HG03442 (cell line): ENCODE results near the gene RIOX2.

Source experiments
- ATAC-seq: cut with Tn5 transposase; IDR thresholded peaks from one replicate; pipeline ENCODE4 v1.9.1; 2021; ENCODE audit warnings: mild to moderate bottlenecking, moderate library complexity; ENCODE audit not compliant: unreplicated experiment

Gene RIOX2

DNA sequence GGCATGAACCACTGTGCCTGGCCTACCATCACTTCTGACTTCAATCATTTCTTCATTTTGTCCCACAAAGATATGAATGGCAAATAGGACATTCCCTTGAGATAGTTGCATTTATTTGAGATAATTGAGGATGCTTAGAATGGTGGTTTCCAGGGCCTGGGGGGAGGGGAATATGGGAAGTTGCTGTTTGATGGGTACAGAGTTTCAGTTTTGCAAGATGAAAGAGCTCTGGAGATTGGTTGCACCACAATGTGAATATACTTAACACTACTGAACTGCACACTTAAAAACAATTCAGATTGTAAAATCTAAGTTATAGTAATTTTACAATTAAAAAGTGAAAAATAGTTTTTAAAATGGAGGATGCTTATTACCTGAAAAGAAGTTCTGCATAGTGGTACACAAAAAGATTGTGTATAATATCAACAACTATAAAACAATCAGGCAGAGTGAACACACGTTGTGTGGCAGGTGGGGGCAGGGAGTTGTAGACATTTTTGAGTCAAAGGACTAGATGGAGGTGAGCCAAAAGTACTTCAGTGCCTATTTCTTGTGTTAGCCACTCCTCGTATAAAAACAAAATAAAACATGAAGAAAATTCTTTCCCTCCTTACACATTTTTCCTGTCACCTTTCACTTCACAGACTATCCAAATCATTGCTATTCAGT lies 18.5 kb upstream of the RIOX2 start:
- ATAC-seq, result no peak

DNA sequence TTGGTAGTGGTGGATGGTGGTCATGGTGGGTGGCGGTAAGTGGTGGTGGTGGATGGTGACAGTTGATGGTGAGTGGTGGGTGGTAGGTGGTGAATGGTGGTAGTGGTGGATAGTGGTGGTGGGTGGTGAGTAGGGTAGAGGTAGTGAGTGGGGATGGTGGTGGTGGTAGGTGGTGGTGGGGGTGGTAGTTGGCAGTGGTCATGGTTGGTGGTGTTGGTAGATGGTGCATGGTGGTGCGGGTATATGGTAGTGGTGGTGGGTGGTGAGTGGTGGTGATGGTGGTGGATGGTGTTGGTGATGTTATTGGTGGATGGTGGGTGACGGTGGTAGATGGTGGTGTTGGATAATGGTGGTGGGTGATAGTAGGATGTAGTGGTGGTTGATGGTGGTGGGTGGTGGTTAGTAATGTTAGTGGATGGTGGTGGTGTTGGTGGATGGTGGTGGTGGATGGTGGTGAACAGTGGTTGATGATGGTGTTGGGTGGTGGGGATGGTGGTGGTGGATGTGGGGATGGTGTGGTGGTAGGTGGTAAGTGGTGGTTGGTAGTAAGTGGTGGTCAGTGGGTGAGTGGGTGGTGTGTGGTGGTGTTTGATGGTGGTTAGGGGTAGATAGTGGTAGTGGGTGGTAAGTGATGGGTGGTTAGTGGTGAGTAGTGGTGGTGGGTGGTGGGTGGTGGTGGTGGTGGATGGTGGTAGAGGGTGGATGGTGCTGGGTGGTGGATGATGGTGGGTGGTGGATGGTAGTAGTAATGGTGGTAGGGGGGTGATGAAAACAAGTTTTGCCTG lies 16.7 kb upstream of the RIOX2 start:
- no peak for ATAC-seq

DNA sequence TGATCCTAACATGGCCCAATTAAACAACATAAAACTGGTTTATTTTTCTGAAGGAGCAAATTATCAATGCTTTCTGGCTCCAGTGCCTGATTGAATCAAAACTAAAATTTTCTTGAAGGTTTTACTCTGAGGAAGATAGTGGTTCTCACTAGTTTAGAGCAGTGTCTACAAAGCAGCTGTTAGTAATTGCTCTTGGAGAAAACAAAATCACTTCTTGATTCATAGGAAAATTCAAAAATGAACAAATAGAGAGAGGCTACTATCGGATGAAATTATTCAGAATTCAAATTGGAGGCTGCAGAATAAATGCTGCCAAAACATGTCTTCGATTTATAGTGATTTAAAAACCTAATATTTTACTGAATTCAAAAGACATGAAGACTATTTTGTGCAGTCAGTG lies 15.1 kb upstream of the RIOX2 start:
- no peak for ATAC-seq

DNA sequence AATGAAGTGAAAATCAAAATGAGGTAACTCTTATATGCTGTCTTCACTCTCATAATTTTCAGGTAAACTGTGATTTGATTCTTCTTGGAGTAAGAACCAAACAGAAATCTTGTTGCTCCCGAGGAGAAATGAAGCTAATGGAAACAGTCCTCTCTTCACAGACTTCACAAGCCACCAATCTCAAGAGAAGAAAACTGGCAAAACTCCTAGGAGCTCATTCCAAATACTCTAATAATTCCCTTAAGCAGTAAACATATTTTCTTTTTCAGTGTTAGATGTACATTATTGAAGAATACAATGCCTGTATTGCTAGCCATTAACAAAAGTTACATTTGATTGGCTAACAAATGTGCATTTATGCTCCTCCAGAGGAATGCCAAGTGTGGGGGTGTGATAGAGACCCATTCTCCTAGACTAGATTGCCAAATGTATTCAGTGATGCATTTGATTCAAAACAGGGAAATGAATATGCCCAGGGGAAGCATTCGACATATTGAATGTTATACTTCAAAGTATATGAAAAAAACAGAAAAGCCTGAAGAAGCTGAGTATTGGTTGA lies 11.8 kb upstream of the RIOX2 start:
- no peak for ATAC-seq

DNA sequence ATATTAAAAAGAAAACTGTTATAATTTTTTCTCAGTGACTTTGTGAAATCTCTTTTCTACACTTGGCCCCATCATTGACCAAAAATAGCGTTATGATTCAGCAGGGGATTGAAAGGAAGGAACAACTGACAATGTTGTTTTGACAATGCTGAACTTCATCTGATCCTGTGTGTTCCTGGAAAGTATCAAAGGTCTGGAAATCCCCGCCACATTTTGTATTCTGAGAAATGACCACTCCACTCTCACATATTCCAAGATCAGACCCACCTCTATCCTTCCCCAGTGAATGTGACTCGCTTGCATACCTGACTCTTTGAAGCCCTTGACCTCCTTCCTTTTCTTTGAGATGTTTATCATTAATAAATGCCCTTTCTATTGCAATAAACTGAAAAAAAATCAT lies 9.7 kb upstream of the RIOX2 start:
- ATAC-seq, result no peak

DNA sequence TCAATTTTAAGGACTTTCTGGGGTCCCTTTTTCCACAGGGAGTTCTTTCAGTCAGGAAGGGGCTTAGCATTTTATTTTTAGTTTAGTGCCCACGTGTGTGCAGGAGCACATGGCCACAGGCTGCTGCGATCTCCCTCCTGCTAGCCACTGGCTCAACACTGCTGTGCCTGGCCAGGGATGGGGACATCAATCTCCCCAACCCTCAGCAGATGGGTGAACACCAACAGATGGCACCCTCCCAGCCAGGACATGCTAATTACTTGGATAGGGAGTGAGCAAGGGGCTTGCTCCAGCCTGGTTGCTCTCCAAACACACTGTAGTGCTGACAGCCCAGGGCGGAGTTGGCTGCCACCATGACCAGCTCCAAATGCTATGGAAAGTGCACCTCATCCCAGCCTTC lies 7.4 kb upstream of the RIOX2 start:
- ATAC-seq, result no peak

DNA sequence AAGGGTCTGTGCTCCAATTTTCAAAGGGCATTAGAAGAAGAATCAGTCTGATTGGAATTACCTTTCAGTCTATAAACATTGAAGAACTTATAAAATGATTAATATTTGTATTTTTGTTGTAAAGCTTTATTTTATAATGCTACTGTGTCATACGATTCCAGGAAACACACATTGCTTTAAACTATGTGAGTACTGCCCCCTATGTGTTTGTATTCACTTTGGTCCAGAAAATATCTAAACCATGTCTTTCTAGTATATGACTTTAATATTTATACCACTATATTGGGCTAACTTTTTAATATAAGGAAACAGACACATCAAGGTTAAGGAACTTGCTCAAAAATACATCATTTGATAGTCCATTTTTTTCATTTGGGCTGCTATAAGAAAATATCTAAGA lies 3.2 kb upstream of the RIOX2 start:
- ATAC-seq, result no peak

DNA sequence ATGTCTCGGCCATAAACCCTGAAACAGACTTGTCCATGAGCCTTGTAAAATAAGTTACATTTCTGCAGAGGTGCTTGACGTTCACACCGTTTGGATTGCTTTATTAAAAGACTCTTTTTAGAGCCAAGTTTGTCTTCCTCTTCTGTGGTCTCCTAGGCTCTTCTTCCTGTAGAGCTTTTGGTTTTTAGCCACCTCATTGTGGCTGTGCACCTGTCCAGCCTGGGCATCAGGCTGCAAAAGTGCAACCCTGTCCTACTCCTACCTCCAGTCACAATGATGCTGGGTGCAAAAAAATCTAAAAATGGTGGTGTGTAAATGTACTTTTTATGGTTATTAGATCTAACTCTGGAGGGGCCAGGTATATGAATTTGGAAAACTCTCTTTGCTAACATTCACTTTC lies 2.8 kb upstream of the RIOX2 start:
- ATAC-seq, result no peak

DNA sequence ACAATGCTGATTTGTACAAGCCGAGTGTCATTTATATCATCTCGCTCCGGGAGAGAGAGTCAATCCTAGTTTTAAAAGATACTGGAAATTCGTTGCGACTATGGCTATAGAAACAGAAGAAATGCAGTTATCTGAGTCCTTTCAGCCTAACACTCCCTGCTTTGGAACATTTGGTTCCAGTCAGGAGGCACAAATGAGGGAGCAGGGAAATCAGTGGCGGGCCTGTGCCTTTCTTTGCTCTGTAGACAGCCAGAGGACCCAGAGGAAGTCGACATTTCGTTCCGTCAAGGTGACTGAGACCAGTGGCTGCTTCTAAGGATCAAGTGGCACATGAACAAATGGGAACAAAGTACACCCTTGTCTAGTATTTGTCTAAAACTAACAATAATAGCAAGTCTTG lies 745 bp upstream of the RIOX2 start:
- no peak for ATAC-seq

DNA sequence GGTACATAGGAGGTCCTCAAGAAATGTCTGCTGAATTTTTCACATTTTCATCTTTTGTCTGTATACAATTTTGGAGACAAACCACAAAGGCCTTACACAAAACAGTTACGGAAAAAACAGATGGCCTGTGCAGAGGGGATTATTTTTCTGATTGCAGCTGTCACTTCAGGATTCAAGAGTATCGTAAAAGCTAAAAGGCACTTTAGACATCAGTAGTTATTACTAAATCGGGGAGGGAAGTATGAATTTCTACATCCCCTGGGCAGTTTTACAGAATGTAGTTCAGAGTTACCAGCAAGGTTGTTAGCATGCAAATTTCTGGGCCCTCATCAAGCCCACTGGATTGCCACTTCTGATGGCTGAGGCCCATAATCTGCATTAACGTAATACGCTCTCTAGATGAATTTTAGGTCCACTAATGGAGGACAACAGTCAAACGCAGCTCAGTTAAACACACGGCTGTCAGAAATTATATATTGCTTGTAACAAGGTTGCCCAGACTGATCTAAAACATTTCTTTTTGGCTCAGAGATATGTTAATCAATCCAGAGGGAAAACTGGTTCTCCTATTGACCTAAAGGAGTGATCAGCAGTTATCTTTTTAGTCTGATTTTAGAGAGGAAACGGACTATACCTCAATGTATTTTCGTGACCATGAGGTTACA lies 1.1 kb downstream of the RIOX2 start:
- ATAC-seq, result no peak

DNA sequence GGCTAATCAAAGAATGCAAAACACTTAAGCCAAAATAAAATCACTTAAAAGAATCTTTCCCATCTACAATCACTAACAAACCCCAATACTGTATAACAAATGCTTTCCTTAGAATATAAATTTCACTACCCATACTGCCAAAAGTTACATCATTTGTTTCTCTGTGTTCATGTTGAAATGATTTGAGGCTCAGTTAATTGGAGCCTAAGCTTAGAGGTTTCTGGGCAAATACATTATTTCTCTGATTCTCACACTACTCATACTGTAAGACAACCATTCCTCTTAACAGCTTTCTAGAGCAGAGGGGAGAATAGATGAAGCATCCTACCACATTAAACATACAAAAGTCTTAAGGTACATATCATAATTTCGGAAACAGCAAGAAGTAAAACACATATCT lies 2.1 kb downstream of the RIOX2 start:
- ATAC-seq, result no peak

DNA sequence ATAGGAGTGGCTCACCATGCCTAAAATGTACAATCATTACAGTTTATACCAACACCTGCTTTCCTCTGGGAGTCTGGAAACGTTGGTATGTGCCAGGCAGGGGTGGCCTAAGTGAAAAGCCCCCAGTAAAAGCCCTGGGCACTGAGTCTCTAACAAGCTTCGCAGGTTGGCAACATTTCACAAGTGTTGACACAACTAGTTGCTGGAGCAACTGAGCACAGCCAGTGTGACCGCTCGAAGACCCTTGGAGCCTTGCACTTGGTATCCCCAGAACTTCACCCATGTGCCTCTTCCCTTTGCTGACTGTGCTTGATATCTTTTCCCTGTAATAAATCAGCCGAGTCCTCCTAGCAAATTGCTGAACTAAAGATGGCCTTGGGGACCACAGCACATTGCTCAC lies 2.7 kb downstream of the RIOX2 start:
- no peak for ATAC-seq

DNA sequence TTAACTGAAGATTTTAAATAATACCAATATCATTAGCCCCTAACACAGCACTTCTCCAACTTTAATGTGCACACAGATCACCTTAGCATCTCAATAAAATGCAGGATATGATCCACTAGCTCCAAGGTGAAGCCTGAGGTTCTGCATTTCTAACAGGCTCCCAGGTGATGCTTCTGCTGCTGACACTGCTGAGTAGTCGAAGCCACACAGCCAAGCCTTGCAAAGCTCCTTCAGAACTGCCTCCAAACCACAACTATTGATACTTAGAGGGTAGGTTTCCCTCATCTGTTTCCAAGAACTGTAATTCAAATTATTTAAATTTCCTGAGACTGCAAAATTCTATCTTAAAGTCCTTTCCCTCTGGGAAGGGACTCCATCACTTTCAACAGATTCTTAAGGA lies 3.9 kb downstream of the RIOX2 start:
- no peak for ATAC-seq

DNA sequence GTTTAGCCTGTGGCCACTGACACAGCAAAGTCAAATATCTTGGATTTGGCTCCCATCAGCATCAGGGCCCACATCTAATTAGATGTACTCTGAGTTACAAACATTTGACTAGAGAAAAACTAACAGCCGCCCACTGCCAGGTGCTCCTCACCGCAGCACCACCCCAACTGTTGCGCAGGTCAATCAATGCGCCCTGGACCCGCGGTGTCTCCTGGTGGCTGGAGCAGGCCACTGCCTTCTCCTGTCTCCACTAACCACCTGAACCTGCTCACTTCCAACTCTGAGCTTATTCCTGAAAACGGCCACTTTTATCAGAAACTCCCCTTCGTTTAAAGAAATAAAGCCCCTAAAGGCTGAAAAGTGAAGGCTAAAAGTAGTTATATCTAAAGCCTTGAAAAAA lies 4.3 kb downstream of the RIOX2 start:
- no peak for ATAC-seq

DNA sequence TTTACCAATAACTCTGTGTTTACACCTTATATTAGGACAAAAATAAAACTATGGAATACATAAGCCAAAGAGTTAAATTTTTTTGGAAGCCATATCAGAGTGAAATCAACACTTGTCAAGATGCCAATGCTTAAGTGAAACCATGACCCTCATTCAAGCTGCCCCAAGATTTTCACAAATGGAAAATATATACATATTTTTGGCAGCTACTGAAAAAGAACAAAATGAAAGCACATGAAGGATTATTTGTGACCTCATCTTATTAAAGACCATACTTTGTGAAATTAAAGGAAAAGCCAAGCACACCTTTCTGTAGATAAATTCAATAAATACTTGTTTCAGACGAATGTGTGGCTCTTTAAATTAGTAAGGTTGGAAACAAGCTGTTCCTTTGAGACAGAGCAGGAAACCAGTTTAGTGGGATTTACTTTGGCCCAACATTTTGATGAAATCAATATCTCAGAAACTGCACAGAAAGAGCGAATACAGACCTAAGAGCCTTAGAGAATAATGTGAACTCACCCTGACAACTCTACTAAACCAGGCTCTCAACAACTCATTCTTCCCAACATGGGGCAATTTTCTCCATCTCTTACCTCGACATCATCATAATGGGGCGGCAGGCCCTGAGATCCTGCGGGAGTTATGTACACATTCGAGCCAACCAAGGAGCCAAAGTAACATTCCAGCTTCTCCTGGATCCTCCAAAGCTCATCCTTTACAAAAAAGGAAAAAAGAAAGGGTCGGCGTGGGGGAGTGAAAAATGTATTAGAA lies 11.1 kb downstream of the RIOX2 start:
- ATAC-seq, result no peak

DNA sequence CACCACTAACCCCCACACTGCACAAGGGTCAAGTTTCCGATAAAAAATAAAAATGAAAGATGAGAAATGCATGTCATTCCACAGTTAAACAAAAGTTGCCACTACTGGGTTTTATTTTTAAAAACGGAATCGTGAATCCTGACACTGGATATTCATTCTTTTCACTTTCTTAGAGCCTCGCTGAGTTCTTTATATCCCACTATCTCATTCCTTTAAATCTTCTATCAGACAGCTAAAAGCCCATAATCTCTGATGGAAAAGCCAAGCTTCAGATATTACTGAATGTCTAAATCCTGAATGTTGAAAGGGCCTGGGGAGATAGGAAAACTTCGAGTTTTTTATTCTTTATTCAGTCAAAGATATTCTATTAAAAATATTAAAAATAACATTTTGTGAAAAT lies 11.7 kb downstream of the RIOX2 start:
- no peak for ATAC-seq

DNA sequence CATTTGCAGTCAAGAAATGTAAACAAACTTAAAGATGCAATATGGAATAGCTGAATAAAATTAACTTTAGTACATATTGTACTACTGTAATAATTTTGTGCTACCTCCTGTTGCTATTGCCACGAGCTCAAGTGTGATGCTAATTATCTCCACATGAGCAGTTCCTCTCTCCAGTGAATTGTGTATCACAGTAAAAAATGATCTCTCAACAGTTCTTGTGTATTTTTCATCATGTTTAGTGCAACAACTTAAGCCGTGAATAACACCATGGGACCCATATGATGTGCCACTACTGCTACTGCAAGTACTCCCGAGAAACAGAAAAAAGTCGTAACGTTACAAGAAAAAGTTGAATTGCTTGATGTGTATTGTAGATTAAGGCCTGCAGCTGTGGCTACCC lies 12.4 kb downstream of the RIOX2 start:
- no peak for ATAC-seq

DNA sequence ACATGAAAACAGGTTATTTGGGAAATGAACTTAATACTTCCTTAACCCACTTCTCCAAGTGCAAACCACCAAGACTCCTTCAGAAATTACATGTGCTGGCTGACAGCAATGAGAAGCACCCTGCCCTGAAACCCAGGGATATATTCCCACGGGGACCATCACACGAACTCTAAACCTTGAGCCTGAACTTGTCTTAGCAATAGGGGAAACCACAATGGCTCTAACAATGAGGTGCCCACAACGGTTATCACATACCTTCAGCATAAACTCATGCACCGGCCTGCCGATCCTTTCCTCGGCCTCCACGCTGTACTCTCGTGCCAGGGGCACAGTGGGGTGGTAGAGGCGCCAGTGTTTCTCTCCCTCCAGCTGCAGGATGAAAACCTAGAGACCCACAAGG lies 13.4 kb downstream of the RIOX2 start:
- ATAC-seq, result no peak

DNA sequence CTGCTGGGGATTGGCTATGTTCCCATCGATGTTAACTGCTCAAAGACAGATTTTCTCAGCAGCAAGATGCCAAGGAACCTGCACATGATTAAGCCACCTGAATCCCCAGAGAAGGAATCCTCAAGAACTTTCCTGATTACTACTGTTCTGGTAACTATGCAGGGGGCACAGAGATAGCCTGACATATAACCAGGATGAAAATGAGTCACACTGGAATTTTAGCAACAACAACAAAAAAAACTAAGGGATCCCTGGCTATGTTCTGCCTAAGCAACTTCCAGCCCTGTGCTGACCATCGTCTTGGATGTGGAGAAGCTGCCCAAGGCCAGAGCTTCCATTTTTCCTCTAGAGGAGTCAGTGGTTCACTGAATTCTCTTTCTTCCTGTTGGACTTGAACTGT lies 13.8 kb downstream of the RIOX2 start:
- ATAC-seq, result no peak

DNA sequence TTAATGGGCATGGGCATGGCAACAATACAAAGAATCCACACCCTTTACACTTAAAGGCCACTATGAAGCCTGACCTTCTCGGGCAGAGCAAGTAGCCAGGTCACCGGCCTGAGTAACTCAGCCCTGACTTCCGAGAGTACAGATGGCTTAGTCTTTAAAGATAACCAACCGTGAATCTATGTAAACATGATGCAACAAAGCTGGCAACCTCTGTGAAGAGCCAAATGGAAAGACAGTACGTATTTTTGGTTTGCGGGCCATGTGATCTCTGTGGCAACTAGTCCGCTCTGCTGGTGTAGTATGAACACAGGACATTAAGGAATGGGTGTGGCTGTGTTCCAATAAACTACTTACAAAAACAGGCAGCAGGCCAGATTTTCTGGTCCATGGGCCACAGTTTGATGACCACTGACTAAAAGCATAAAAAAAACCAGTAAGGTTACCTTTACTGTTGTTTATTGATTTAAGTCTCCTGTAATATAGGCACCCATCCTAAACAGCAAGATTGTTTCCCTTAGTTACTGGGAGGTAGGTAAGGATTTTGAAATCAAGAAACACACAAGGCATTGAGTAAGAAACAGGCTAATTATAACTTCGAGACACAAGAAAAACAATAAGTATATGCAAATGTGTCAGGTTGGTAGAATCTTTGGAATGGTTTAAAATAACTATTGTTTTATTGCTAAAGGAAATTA lies 14.5 kb downstream of the RIOX2 start:
- no peak for ATAC-seq

DNA sequence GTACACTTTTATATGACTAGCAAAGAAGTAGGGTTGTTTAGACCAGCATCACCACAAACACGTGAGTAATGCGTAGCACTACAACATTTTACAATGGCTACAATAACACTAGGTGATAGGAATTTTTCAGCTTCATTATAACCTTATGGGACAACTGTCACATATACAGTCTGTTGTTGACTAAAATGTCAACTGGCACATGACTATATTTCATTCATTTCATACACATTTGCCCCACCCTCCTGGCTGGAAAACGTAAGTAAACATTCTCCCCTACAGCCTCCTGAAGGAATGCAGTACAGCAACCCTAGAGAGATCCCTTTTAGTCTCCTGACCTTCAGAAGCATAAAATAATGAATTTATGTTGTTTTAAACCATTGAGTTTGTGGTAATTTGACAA lies 16.2 kb downstream of the RIOX2 start:
- ATAC-seq, result no peak
